WTC11 (cell line): ENCODE measurements around the gene HOXD13. TPM values are rescaled to one million over a fixed set of nuclear protein-coding genes. Genes with fewer than 3 reads are reported as not detected.

ENCODE experiments used
- ATAC-seq: fragments of 200-7000 bp; cut with Tn5 transposase; 2 replicates; pipeline ENCODE4 v1.10.0; 2021; ENCODE audit warnings: mild to moderate bottlenecking, moderate library complexity
- CTCF ChIA-PET: fragments of 300-600 bp; sonication (Branson Sonifier 250); formaldehyde crosslinking; loops from one replicate; lab custom pipeline; 2021; ENCODE audit warnings: antibody characterized with exemption; lab: Charles Lee
- POLR2A ChIA-PET: fragments of 350-600 bp; sonication (Branson Sonifier 250); formaldehyde crosslinking; loops from one replicate; lab custom pipeline; 2021; ENCODE audit warnings: antibody characterized with exemption; lab: Charles Lee
- DNase-seq: peaks from one replicate; pipeline ENCODE4 v3.0.0; 2021; ENCODE audit warnings: low spot score
- H3K27ac Mint-ChIP-seq: 2 replicates; pipeline ENCODE4 v1.8.0; 2021; ENCODE audit warnings: mixed read lengths
- H3K27me3 Mint-ChIP-seq: 2 replicates; pipeline ENCODE4 v1.8.0; 2021; ENCODE audit warnings: low read depth, mild to moderate bottlenecking, moderate library complexity, mixed read lengths
- H3K36me3 Mint-ChIP-seq: 2 replicates; pipeline ENCODE4 v1.8.0; 2021; ENCODE audit warnings: mixed read lengths
- H3K4me1 Mint-ChIP-seq: 2 replicates; pipeline ENCODE4 v1.8.0; 2022; ENCODE audit warnings: mixed read lengths
- H3K4me3 Mint-ChIP-seq: 2 replicates; pipeline ENCODE4 v1.8.0; 2021; ENCODE audit warnings: mild to moderate bottlenecking, moderate library complexity, mixed read lengths
- H3K9me3 Mint-ChIP-seq: 2 replicates; pipeline ENCODE4 v1.8.0; 2021; ENCODE audit warnings: mixed read lengths
- CBFB ChIP-seq: sonication (generic); formaldehyde crosslinking; IDR thresholded peaks from 2 replicates; pipeline ENCODE4 v1.8.1; 2022; ENCODE audit warnings: mild to moderate bottlenecking, low read depth, missing genetic modification reagents
- FOXP1 ChIP-seq: sonication (generic); formaldehyde crosslinking; IDR thresholded peaks from 2 replicates; pipeline ENCODE4 v1.8.0; 2022; ENCODE audit warnings: missing genetic modification reagents, mild to moderate bottlenecking, moderate library complexity, borderline replicate concordance
- GTF2I ChIP-seq: fragments of 250-450 bp; sonication (Bioruptor Pico); conservative IDR thresholded peaks from 2 replicates; pipeline ENCODE4 v1.4.0; 2021; ENCODE audit warnings: mild to moderate bottlenecking
- JAZF1 ChIP-seq: fragments of 250-450 bp; sonication (Bioruptor Pico); IDR thresholded peaks from 2 replicates; pipeline ENCODE4 v1.9.0; 2021; ENCODE audit warnings: moderate library complexity, mild to moderate bottlenecking, inconsistent platforms
- MYBL2 ChIP-seq: sonication (generic); formaldehyde crosslinking; IDR thresholded peaks from 2 replicates; pipeline ENCODE4 v1.8.1; 2023; ENCODE audit warnings: mild to moderate bottlenecking, moderate library complexity, missing genetic modification reagents
- NFYB ChIP-seq: sonication (generic); formaldehyde crosslinking; conservative IDR thresholded peaks from 2 replicates; pipeline ENCODE4 v1.8.0; 2022; ENCODE audit warnings: low read depth, missing genetic modification reagents
- NR3C1 ChIP-seq: sonication (generic); formaldehyde crosslinking; conservative IDR thresholded peaks from 2 replicates; pipeline ENCODE4 v1.8.1; 2023; ENCODE audit warnings: low read depth, mild to moderate bottlenecking, missing genetic modification reagents
- ZNF416 ChIP-seq: fragments of 250-450 bp; sonication (Bioruptor Pico); IDR thresholded peaks from 2 replicates; pipeline ENCODE4 v1.9.0; 2021; ENCODE audit warnings: mild to moderate bottlenecking, inconsistent platforms
- ZNF423 ChIP-seq: fragments of 250-450 bp; sonication (Bioruptor Pico); IDR thresholded peaks from 2 replicates; pipeline ENCODE4 v2.1.2; 2022; ENCODE audit warnings: mild to moderate bottlenecking, moderate library complexity
- total RNA-seq: library from RNA; stranded (reverse); gene quantifications from 3 replicates; pipeline ENCODE4 v1.2.3, GENCODE V29; 2021
- TF ChIP-seq, protein P1 (sequence below): sonication (generic); formaldehyde crosslinking; IDR thresholded peaks from 2 replicates; pipeline ENCODE4 v1.8.0; 2022; ENCODE audit warnings: missing genetic modification reagents
- TF ChIP-seq, protein P2 (sequence below): sonication (generic); formaldehyde crosslinking; IDR thresholded peaks from 2 replicates; pipeline ENCODE4 v1.8.1; 2022; ENCODE audit warnings: low read depth, missing genetic modification reagents, borderline replicate concordance
- TF ChIP-seq, protein P3 (sequence below): fragments of 250-450 bp; sonication (Bioruptor Pico); IDR thresholded peaks from 2 replicates; pipeline ENCODE4 v1.9.0; 2021; ENCODE audit warnings: moderate library complexity, mild to moderate bottlenecking, inconsistent platforms, borderline replicate concordance
- TF ChIP-seq, protein P4 (sequence below): fragments of 200-600 bp; IDR thresholded peaks from 2 replicates; pipeline ENCODE4 v1.8.0; 2022; ENCODE audit warnings: antibody characterized with exemption
- TF ChIP-seq, protein P5 (sequence below): sonication (generic); formaldehyde crosslinking; IDR thresholded peaks from 2 replicates; pipeline ENCODE4 v1.8.1; 2022; ENCODE audit warnings: missing genetic modification reagents, borderline replicate concordance
- TF ChIP-seq, protein P6 (sequence below): sonication (generic); formaldehyde crosslinking; IDR thresholded peaks from 2 replicates; pipeline ENCODE4 v1.8.0; 2023; ENCODE audit warnings: missing genetic modification reagents
- TF ChIP-seq, protein P7 (sequence below): sonication (generic); formaldehyde crosslinking; IDR thresholded peaks from 2 replicates; pipeline ENCODE4 v1.8.0; 2022; ENCODE audit warnings: mild to moderate bottlenecking, missing genetic modification reagents

The HOXD13 gene
- total RNA-seq, 1 experiment from 2014 or later, result not detected

DNA sequence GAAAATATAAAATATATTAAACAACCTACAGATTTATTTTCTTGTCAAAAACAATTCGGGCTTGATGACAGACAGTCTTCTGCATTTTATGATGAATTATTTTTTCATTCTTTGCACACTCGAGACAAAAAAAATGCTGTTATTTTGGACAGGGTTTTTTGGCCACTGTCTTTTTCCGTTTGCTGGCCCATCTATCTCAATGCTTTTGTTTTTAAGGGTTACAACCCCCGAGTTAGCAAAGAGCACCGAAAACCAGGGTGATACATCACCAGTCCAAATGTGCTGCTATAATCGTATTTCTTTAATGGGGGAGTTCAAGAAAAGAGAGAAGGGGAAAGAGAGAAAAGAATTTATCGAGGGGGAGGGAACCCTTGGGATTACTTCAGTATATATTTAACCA is 16.5 kb upstream of the HOXD13 start:
- Mint-ChIP-seq H3K36me3 (peaks cover 1% of the 10 kb centered on the region; the same call in 1 of the 2 replicates), H3K27ac (no peak overlapping the region), H3K9me3 (no peaks in the 10 kb centered on the region), H3K27me3 (peaks cover 98% of the 10 kb centered on the region), H3K4me3 (no peak overlapping the region), H3K4me1 (peaks cover 35% of the 10 kb centered on the region)
- ChIA-PET POLR2A (no interaction called here), CTCF (interaction anchor here (1.9 kb wide), 1 partner anchor 22 kb away, joined by 11 read pairs; no protein-coding TSS in a partner anchor)
- ATAC-seq (no peak), DNase-seq (no peak)
- TF ChIP-seq, protein P1, sequence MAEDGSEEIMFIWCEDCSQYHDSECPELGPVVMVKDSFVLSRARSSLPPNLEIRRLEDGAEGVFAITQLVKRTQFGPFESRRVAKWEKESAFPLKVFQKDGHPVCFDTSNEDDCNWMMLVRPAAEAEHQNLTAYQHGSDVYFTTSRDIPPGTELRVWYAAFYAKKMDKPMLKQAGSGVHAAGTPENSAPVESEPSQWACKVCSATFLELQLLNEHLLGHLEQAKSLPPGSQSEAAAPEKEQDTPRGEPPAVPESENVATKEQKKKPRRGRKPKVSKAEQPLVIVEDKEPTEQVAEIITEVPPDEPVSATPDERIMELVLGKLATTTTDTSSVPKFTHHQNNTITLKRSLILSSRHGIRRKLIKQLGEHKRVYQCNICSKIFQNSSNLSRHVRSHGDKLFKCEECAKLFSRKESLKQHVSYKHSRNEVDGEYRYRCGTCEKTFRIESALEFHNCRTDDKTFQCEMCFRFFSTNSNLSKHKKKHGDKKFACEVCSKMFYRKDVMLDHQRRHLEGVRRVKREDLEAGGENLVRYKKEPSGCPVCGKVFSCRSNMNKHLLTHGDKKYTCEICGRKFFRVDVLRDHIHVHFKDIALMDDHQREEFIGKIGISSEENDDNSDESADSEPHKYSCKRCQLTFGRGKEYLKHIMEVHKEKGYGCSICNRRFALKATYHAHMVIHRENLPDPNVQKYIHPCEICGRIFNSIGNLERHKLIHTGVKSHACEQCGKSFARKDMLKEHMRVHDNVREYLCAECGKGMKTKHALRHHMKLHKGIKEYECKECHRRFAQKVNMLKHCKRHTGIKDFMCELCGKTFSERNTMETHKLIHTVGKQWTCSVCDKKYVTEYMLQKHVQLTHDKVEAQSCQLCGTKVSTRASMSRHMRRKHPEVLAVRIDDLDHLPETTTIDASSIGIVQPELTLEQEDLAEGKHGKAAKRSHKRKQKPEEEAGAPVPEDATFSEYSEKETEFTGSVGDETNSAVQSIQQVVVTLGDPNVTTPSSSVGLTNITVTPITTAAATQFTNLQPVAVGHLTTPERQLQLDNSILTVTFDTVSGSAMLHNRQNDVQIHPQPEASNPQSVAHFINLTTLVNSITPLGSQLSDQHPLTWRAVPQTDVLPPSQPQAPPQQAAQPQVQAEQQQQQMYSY, result no peak
- TF ChIP-seq, protein P2, sequence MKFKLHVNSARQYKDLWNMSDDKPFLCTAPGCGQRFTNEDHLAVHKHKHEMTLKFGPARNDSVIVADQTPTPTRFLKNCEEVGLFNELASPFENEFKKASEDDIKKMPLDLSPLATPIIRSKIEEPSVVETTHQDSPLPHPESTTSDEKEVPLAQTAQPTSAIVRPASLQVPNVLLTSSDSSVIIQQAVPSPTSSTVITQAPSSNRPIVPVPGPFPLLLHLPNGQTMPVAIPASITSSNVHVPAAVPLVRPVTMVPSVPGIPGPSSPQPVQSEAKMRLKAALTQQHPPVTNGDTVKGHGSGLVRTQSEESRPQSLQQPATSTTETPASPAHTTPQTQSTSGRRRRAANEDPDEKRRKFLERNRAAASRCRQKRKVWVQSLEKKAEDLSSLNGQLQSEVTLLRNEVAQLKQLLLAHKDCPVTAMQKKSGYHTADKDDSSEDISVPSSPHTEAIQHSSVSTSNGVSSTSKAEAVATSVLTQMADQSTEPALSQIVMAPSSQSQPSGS, result no peak
- TF ChIP-seq GTF2I, result no peak
- TF ChIP-seq FOXP1 (CRISPR knock-in tag), result no peak
- TF ChIP-seq ZNF423 (CRISPR knock-in tag), result no peak
- TF ChIP-seq MYBL2 (CRISPR knock-in tag), result no peak
- TF ChIP-seq, protein P3, sequence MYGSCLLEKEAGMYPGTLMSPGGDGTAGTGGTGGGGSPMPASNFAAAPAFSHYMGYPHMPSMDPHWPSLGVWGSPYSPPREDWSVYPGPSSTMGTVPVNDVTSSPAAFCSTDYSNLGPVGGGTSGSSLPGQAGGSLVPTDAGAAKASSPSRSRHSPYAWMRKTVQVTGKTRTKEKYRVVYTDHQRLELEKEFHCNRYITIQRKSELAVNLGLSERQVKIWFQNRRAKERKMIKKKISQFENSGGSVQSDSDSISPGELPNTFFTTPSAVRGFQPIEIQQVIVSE, result no peak
- TF ChIP-seq, protein P4, sequence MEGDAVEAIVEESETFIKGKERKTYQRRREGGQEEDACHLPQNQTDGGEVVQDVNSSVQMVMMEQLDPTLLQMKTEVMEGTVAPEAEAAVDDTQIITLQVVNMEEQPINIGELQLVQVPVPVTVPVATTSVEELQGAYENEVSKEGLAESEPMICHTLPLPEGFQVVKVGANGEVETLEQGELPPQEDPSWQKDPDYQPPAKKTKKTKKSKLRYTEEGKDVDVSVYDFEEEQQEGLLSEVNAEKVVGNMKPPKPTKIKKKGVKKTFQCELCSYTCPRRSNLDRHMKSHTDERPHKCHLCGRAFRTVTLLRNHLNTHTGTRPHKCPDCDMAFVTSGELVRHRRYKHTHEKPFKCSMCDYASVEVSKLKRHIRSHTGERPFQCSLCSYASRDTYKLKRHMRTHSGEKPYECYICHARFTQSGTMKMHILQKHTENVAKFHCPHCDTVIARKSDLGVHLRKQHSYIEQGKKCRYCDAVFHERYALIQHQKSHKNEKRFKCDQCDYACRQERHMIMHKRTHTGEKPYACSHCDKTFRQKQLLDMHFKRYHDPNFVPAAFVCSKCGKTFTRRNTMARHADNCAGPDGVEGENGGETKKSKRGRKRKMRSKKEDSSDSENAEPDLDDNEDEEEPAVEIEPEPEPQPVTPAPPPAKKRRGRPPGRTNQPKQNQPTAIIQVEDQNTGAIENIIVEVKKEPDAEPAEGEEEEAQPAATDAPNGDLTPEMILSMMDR, result no peak
- TF ChIP-seq, protein P5, sequence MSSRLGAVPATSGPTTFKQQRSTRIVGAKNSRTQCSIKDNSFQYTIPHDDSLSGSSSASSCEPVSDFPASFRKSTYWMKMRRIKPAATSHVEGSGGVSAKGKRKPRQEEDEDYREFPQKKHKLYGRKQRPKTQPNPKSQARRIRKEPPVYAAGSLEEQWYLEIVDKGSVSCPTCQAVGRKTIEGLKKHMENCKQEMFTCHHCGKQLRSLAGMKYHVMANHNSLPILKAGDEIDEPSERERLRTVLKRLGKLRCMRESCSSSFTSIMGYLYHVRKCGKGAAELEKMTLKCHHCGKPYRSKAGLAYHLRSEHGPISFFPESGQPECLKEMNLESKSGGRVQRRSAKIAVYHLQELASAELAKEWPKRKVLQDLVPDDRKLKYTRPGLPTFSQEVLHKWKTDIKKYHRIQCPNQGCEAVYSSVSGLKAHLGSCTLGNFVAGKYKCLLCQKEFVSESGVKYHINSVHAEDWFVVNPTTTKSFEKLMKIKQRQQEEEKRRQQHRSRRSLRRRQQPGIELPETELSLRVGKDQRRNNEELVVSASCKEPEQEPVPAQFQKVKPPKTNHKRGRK, result no peak
- TF ChIP-seq NFYB (CRISPR knock-in tag), result no peak

DNA sequence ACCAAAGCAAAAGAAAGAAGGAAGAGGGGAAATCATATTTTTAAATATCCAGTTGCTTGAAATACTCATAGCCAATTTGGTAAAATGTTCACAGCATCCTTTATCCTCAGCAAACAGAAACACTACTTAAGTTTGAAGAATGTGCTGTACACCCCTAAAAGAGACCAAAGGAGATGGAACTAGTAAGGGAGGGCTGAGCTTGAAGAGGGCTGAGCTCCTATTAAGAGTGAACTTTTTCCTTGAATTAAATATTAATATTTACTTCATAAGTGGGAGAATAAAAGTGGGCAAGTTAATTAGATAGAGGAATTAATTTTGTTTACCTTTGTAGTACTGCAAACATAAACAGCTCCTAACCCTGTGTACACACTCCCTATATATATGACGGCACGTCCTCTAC is 15.7 kb upstream of the HOXD13 start:
- ATAC-seq, result no peak
- no peak for DNase-seq
- peaks cover 33% of the 10 kb centered on the region for H3K4me1 Mint-ChIP-seq
- H3K9me3 Mint-ChIP-seq, result no peaks in the 10 kb centered on the region
- CTCF ChIA-PET, result no interaction called here
- TF ChIP-seq ZNF416 (CRISPR knock-in tag), result no peak
- no peak for TF ChIP-seq CBFB (CRISPR knock-in tag)
- TF ChIP-seq, protein P6, sequence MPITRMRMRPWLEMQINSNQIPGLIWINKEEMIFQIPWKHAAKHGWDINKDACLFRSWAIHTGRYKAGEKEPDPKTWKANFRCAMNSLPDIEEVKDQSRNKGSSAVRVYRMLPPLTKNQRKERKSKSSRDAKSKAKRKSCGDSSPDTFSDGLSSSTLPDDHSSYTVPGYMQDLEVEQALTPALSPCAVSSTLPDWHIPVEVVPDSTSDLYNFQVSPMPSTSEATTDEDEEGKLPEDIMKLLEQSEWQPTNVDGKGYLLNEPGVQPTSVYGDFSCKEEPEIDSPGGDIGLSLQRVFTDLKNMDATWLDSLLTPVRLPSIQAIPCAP (CRISPR knock-in tag), result no peak
- no peak for TF ChIP-seq JAZF1
- TF ChIP-seq NR3C1 (CRISPR knock-in tag), result no peak
- TF ChIP-seq, protein P7, sequence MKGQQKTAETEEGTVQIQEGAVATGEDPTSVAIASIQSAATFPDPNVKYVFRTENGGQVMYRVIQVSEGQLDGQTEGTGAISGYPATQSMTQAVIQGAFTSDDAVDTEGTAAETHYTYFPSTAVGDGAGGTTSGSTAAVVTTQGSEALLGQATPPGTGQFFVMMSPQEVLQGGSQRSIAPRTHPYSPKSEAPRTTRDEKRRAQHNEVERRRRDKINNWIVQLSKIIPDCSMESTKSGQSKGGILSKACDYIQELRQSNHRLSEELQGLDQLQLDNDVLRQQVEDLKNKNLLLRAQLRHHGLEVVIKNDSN (CRISPR knock-in tag), result no peak
- peaks cover 98% of the 10 kb centered on the region for H3K27me3 Mint-ChIP-seq
- no peak overlapping the region for H3K27ac Mint-ChIP-seq
- peaks cover 3% of the 10 kb centered on the region; the same call in 1 of the 2 replicates for H3K36me3 Mint-ChIP-seq
- no peak overlapping the region for H3K4me3 Mint-ChIP-seq
- POLR2A ChIA-PET, result no interaction called here
